HepG2 (cell line): Measurements from ENCODE around the gene VEGFA. TPM values are rescaled to one million over a fixed set of nuclear protein-coding genes. Genes with fewer than 3 reads are reported as not detected.
A peak's percentile ranks its signal among the peaks of the same experiment; 100 is the strongest.

Experiments used
- GABPA ChIP-seq, 2 experiments: IDR thresholded peaks; 2 replicates each; pipeline ENCODE4 v1.6.1; 2011 to 2016; ENCODE audit warnings: low read depth in 2 of 2, low read length in 1 of 2, missing biosample characterization in 1 of 2, missing genetic modification characterization in 1 of 2
- HMGA1 ChIP-seq: sonication (generic); formaldehyde crosslinking; conservative IDR thresholded peaks from 2 replicates; pipeline ENCODE4 v1.4.0; 2020; ENCODE audit warnings: missing genetic modification reagents
- KMT2B ChIP-seq: IDR thresholded peaks from 2 replicates; pipeline ENCODE4 v1.6.1; 2016; ENCODE audit warnings: missing genetic modification reagents, missing compliant biosample characterization
- MZF1 ChIP-seq: sonication (generic); formaldehyde crosslinking; IDR thresholded peaks from 2 replicates; pipeline ENCODE4 v1.8.1; 2023; ENCODE audit warnings: mild to moderate bottlenecking, missing genetic modification reagents, borderline replicate concordance
- NBN ChIP-seq: fragments of 450-650 bp; conservative IDR thresholded peaks from 2 replicates; pipeline ENCODE4 v1.6.1; 2017
- NCOA5 ChIP-seq: sonication (generic); formaldehyde crosslinking; IDR thresholded peaks from 2 replicates; pipeline ENCODE4 v1.4.0; 2020; ENCODE audit warnings: missing genetic modification reagents
- SRSF9 ChIP-seq: fragments of 200-400 bp; formaldehyde crosslinking; IDR thresholded peaks from 2 replicates; pipeline ENCODE4 v1.6.1; 2018; ENCODE audit warnings: borderline replicate concordance, mild to moderate bottlenecking, low read depth, low read length; ENCODE audit not compliant: insufficient read depth, poor library complexity, severe bottlenecking
- ZBTB38 ChIP-seq: sonication (generic); formaldehyde crosslinking; IDR thresholded peaks from 2 replicates; pipeline ENCODE4 v1.5.1; 2020; ENCODE audit warnings: mild to moderate bottlenecking, missing genetic modification reagents
- ZFYVE20 ChIP-seq: sonication (generic); formaldehyde crosslinking; IDR thresholded peaks from 2 replicates; pipeline ENCODE4 v1.8.0; 2023; ENCODE audit warnings: low read depth, mild to moderate bottlenecking, moderate library complexity, missing genetic modification reagents, borderline replicate concordance
- ZNF225 ChIP-seq: sonication (generic); formaldehyde crosslinking; IDR thresholded peaks from 2 replicates; pipeline ENCODE4 v1.4.0; 2020; ENCODE audit warnings: mild to moderate bottlenecking, missing genetic modification reagents
- ZNF543 ChIP-seq: sonication (generic); formaldehyde crosslinking; IDR thresholded peaks from 2 replicates; pipeline ENCODE4 v1.4.0; 2020; ENCODE audit warnings: mild to moderate bottlenecking, missing genetic modification reagents
- ZNF749 ChIP-seq: sonication (generic); formaldehyde crosslinking; IDR thresholded peaks from 2 replicates; pipeline ENCODE4 v1.8.0; 2022; ENCODE audit warnings: mild to moderate bottlenecking, missing genetic modification reagents, moderate library complexity, borderline replicate concordance
- ZSCAN30 ChIP-seq: sonication (generic); formaldehyde crosslinking; IDR thresholded peaks from 2 replicates; pipeline ENCODE4 v1.5.0; 2020; ENCODE audit warnings: mild to moderate bottlenecking, missing genetic modification reagents
- polyA plus RNA-seq, 8 experiments: library from polyadenylated mRNA; depleted of rRNA in 3 of 8; stranded (reverse) in 7 of 8; unstranded in 1 of 8; fragments of >200 nt; fragmentation: Illumina TruSeq in 4 of 8; extraction: Trizol in 4 of 8; gene quantifications; 2 replicates each; pipeline versions ENCODE4 v1.2.1 to v1.2.3, GENCODE V29; 2011 to 2016; ENCODE audit warnings: low read depth in 4 of 8, missing spikeins in 1 of 8, mixed read lengths in 1 of 8; ENCODE audit not compliant: insufficient read depth in 1 of 8
- total RNA-seq, 5 experiments: library from RNA; depleted of rRNA; stranded (reverse); fragments of >200 nt; fragmentation: Illumina TruSeq; extraction: Trizol; gene quantifications; 2 replicates each; pipeline ENCODE4 v1.2.3, GENCODE V29; 2016; ENCODE audit warnings: low read depth in 1 of 5
- TF ChIP-seq, protein P1 (sequence below): sonication (generic); formaldehyde crosslinking; IDR thresholded peaks from 2 replicates; pipeline ENCODE4 v1.4.0; 2020; ENCODE audit warnings: missing genetic modification reagents
- TF ChIP-seq, protein P2 (sequence below): sonication (generic); formaldehyde crosslinking; IDR thresholded peaks from 2 replicates; pipeline ENCODE4 v1.4.0; 2020; ENCODE audit warnings: missing genetic modification reagents
- TF ChIP-seq, protein P3 (sequence below): sonication (generic); formaldehyde crosslinking; IDR thresholded peaks from 2 replicates; pipeline ENCODE4 v1.5.0; 2020; ENCODE audit warnings: missing genetic modification reagents
- TF ChIP-seq, protein P4 (sequence below): sonication (generic); formaldehyde crosslinking; IDR thresholded peaks from 2 replicates; pipeline ENCODE4 v1.8.0; 2022; ENCODE audit warnings: mild to moderate bottlenecking, missing genetic modification reagents, borderline replicate concordance
- TF ChIP-seq, protein P5 (sequence below): sonication (generic); formaldehyde crosslinking; IDR thresholded peaks from 2 replicates; pipeline ENCODE4 v1.5.0; 2020; ENCODE audit warnings: mild to moderate bottlenecking, missing genetic modification reagents

Gene VEGFA
- total and polyA plus RNA-seq, 2 of the 13 experiments (the other 11 are each of a cell fraction or from before 2014, with no cell fraction given), result 68.1 to 629 TPM

DNA sequence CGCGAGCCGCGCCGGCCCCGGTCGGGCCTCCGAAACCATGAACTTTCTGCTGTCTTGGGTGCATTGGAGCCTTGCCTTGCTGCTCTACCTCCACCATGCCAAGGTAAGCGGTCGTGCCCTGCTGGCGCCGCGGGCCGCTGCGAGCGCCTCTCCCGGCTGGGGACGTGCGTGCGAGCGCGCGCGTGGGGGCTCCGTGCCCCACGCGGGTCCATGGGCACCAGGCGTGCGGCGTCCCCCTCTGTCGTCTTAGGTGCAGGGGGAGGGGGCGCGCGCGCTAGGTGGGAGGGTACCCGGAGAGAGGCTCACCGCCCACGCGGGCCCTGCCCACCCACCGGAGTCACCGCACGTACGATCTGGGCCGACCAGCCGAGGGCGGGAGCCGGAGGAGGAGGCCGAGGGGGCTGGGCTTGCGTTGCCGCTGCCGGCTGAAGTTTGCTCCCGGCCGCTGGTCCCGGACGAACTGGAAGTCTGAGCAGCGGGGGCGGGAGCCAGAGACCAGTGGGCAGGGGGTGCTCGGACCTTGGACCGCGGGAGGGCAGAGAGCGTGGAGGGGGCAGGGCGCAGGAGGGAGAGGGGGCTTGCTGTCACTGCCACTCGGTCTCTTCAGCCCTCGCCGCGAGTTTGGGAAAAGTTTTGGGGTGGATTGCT is 1.3 kb downstream of the VEGFA start (continued):
- TF ChIP-seq HMGA1 (CRISPR knock-in tag) (no peak), ZBTB38 (CRISPR knock-in tag) (peak; percentile 53; the same call in 1 of the 2 replicates), SRSF9 (no peak), ZNF749 (0 out of 2 replicates have a peak, but pooled peaks have one; percentile 36), KMT2B (CRISPR knock-in tag) (peak; percentile 36; the same call in 1 of the 2 replicates), MZF1 (CRISPR knock-in tag) (no peak), NCOA5 (CRISPR knock-in tag) (0 out of 2 replicates have a peak, but pooled peaks have one; percentile 26), ZFYVE20 (no peak), NBN (no peak), ZSCAN30 (CRISPR knock-in tag) (peak; percentile 95), ZNF543 (CRISPR knock-in tag) (peak; percentile 16; the same call in 1 of the 2 replicates), GABPA (IDR thresholded peaks at IDR 0.05; ENCODE audit: low read depth, low read length) (no peak), GABPA (CRISPR knock-in tag; IDR thresholded peaks at IDR 0.05; ENCODE audit: low read depth) (no peak), ZNF225 (CRISPR knock-in tag) (peak; percentile 49)
- TF ChIP-seq, protein P1, sequence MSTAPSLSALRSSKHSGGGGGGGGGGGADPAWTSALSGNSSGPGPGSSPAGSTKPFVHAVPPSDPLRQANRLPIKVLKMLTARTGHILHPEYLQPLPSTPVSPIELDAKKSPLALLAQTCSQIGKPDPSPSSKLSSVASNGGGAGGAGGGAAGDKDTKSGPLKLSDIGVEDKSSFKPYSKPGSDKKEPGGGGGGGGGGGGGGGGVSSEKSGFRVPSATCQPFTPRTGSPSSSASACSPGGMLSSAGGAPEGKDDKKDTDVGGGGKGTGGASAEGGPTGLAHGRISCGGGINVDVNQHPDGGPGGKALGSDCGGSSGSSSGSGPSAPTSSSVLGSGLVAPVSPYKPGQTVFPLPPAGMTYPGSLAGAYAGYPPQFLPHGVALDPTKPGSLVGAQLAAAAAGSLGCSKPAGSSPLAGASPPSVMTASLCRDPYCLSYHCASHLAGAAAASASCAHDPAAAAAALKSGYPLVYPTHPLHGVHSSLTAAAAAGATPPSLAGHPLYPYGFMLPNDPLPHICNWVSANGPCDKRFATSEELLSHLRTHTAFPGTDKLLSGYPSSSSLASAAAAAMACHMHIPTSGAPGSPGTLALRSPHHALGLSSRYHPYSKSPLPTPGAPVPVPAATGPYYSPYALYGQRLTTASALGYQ (CRISPR knock-in tag), result peak; percentile 77; the same call in 1 of the 2 replicates
- TF ChIP-seq, protein P2, sequence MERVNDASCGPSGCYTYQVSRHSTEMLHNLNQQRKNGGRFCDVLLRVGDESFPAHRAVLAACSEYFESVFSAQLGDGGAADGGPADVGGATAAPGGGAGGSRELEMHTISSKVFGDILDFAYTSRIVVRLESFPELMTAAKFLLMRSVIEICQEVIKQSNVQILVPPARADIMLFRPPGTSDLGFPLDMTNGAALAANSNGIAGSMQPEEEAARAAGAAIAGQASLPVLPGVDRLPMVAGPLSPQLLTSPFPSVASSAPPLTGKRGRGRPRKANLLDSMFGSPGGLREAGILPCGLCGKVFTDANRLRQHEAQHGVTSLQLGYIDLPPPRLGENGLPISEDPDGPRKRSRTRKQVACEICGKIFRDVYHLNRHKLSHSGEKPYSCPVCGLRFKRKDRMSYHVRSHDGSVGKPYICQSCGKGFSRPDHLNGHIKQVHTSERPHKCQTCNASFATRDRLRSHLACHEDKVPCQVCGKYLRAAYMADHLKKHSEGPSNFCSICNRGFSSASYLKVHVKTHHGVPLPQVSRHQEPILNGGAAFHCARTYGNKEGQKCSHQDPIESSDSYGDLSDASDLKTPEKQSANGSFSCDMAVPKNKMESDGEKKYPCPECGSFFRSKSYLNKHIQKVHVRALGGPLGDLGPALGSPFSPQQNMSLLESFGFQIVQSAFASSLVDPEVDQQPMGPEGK (CRISPR knock-in tag), result peak; percentile 97
- TF ChIP-seq, protein P3, sequence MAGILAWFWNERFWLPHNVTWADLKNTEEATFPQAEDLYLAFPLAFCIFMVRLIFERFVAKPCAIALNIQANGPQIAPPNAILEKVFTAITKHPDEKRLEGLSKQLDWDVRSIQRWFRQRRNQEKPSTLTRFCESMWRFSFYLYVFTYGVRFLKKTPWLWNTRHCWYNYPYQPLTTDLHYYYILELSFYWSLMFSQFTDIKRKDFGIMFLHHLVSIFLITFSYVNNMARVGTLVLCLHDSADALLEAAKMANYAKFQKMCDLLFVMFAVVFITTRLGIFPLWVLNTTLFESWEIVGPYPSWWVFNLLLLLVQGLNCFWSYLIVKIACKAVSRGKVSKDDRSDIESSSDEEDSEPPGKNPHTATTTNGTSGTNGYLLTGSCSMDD (CRISPR knock-in tag), result no peak
- TF ChIP-seq, protein P4, sequence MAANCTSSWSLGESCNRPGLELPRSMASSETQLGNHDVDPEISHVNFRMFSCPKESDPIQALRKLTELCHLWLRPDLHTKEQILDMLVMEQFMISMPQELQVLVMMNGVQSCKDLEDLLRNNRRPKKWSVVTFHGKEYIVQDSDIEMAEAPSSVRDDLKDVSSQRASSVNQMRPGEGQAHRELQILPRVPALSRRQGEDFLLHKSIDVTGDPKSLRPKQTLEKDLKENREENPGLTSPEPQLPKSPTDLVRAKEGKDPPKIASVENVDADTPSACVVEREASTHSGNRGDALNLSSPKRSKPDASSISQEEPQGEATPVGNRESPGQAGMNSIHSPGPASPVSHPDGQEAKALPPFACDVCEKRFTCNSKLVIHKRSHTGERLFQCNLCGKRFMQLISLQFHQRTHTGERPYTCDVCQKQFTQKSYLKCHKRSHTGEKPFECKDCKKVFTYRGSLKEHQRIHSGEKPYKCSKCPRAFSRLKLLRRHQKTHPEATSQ (CRISPR knock-in tag), result no peak
- TF ChIP-seq, protein P5, sequence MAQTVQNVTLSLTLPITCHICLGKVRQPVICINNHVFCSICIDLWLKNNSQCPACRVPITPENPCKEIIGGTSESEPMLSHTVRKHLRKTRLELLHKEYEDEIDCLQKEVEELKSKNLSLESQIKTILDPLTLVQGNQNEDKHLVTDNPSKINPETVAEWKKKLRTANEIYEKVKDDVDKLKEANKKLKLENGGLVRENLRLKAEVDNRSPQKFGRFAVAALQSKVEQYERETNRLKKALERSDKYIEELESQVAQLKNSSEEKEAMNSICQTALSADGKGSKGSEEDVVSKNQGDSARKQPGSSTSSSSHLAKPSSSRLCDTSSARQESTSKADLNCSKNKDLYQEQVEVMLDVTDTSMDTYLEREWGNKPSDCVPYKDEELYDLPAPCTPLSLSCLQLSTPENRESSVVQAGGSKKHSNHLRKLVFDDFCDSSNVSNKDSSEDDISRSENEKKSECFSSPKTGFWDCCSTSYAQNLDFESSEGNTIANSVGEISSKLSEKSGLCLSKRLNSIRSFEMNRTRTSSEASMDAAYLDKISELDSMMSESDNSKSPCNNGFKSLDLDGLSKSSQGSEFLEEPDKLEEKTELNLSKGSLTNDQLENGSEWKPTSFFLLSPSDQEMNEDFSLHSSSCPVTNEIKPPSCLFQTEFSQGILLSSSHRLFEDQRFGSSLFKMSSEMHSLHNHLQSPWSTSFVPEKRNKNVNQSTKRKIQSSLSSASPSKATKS (CRISPR knock-in tag), result peak; percentile 48; the same call in 1 of the 2 replicates
